Activated T-helper 17 cell treated with anti-CD3 and anti-CD28 coated beads, Interleukin-2, amount 50 U/mL, for 72 hours (primary cell): ENCODE results near the gene PRKCA. TPM values are rescaled to one million over a fixed set of nuclear protein-coding genes. Genes with fewer than 3 reads are reported as not detected.

Experiments used
- ATAC-seq: fragments of 150-1000 bp; cut with Tn5 transposase; replicated peaks from 2 replicates; pipeline ENCODE4 v1.10.0; 2021; ENCODE audit warnings: mild to moderate bottlenecking, moderate library complexity
- H3K27ac Mint-ChIP-seq: one replicate; pipeline ENCODE4 v1.8.0; 2022; ENCODE audit warnings: mixed read lengths
- H3K27me3 Mint-ChIP-seq: one replicate; pipeline ENCODE4 v1.8.0; 2022; ENCODE audit warnings: mixed read lengths
- H3K36me3 Mint-ChIP-seq: one replicate; pipeline ENCODE4 v1.8.0; 2022; ENCODE audit warnings: low read depth, mild to moderate bottlenecking, mixed read lengths
- H3K4me1 Mint-ChIP-seq: one replicate; pipeline ENCODE4 v1.8.0; 2022; ENCODE audit warnings: mixed read lengths
- H3K4me3 Mint-ChIP-seq: one replicate; pipeline ENCODE4 v1.8.0; 2022; ENCODE audit warnings: mild to moderate bottlenecking, mixed read lengths
- H3K9me3 Mint-ChIP-seq: one replicate; pipeline ENCODE4 v1.8.0; 2022; ENCODE audit warnings: mixed read lengths
- total RNA-seq, 2 donors: library from RNA; stranded (reverse); gene quantifications; one replicate each; pipeline ENCODE4 v1.2.3, GENCODE V29; 2022

The PRKCA gene
- total RNA-seq, 2 donors from 2014 or later = 58.2 to 86.0 TPM

GRCh38 chr17:66420961-66421371, 118.6 kb downstream of the PRKCA start:
- peak; percentile 81 for ATAC-seq

GRCh38 chr17:66422186-66422585, 119.8 kb downstream of the PRKCA start:
- Mint-ChIP-seq H3K9me3 (no peaks in the 10 kb centered on the region), H3K4me1 (peaks cover 49% of the 10 kb centered on the region), H3K27ac (peak overlapping the region; percentile 44)

More at GRCh38 chr17:66420961-66421371, 118.6 kb downstream of the PRKCA start:
- Mint-ChIP-seq H3K27ac (peak overlapping the region; percentile 44), H3K9me3 (no peaks in the 10 kb centered on the region), H3K4me1 (peaks cover 44% of the 10 kb centered on the region), H3K27me3 (no peaks in the 10 kb centered on the region), H3K36me3 (peaks cover 6% of the 10 kb centered on the region), H3K4me3 (peak overlapping the region; percentile 16)

GRCh38 chr17:66423056-66423955, 120.9 kb downstream of the PRKCA start:
- peak; percentile 65 for ATAC-seq
- Mint-ChIP-seq H3K9me3 (no peaks in the 10 kb centered on the region), H3K27ac (peak overlapping the region; percentile 25), H3K4me3 (peak overlapping the region; percentile 11), H3K27me3 (no peaks in the 10 kb centered on the region), H3K4me1 (peaks cover 48% of the 10 kb centered on the region), H3K36me3 (peaks cover 6% of the 10 kb centered on the region)

More at GRCh38 chr17:66422186-66422585, 119.8 kb downstream of the PRKCA start:
- H3K36me3 Mint-ChIP-seq = peaks cover 6% of the 10 kb centered on the region
- peak overlapping the region; percentile 26 for H3K4me3 Mint-ChIP-seq
- H3K27me3 Mint-ChIP-seq = no peaks in the 10 kb centered on the region
- ATAC-seq = no peak

GRCh38 chr17:66425756-66426396, 123.5 kb downstream of the PRKCA start:
- H3K4me1 Mint-ChIP-seq = peaks cover 58% of the 10 kb centered on the region

GRCh38 chr17:66426397-66427033, 124.1 kb downstream of the PRKCA start:
- ATAC-seq = peak; percentile 86
- peak overlapping the region; percentile 85 for H3K27ac Mint-ChIP-seq
- no peaks in the 10 kb centered on the region for H3K9me3 Mint-ChIP-seq
- H3K27me3 Mint-ChIP-seq = no peaks in the 10 kb centered on the region
- peak overlapping the region; percentile 60 for H3K4me3 Mint-ChIP-seq
- H3K4me1 Mint-ChIP-seq = peaks cover 56% of the 10 kb centered on the region
- H3K36me3 Mint-ChIP-seq = peaks cover 6% of the 10 kb centered on the region

More at GRCh38 chr17:66425756-66426396, 123.5 kb downstream of the PRKCA start:
- H3K27me3 Mint-ChIP-seq = no peaks in the 10 kb centered on the region
- no peak for ATAC-seq
- H3K27ac Mint-ChIP-seq = peak overlapping the region; percentile 85
- peaks cover 6% of the 10 kb centered on the region for H3K36me3 Mint-ChIP-seq
- peak overlapping the region; percentile 60 for H3K4me3 Mint-ChIP-seq
- H3K9me3 Mint-ChIP-seq = no peaks in the 10 kb centered on the region

- Mint-ChIP-seq H3K27ac (no peak overlapping the region), H3K4me3 (no peak overlapping the region), H3K4me1 (peaks cover 59% of the 10 kb centered on the region), H3K9me3 (no peaks in the 10 kb centered on the region), H3K27me3 (no peaks in the 10 kb centered on the region), H3K36me3 (peaks cover under 1% of the 10 kb centered on the region)
- ATAC-seq = no peak
Observed at GRCh38 chr17:66427134-66427533, 124.7 kb downstream of the PRKCA start.

GRCh38 chr17:66429680-66430079, 127.3 kb downstream of the PRKCA start:
- H3K9me3 Mint-ChIP-seq = no peaks in the 10 kb centered on the region
- H3K36me3 Mint-ChIP-seq = no peaks in the 10 kb centered on the region
- H3K4me1 Mint-ChIP-seq = peaks cover 56% of the 10 kb centered on the region
- ATAC-seq = no peak
- peak overlapping the region; percentile 38 for H3K27ac Mint-ChIP-seq
- H3K27me3 Mint-ChIP-seq = no peaks in the 10 kb centered on the region
- H3K4me3 Mint-ChIP-seq = no peak overlapping the region

- peaks cover 43% of the 10 kb centered on the region for H3K4me1 Mint-ChIP-seq
- no peak overlapping the region for H3K4me3 Mint-ChIP-seq
- ATAC-seq = no peak
- H3K9me3 Mint-ChIP-seq = no peaks in the 10 kb centered on the region
- no peaks in the 10 kb centered on the region for H3K27me3 Mint-ChIP-seq
- H3K27ac Mint-ChIP-seq = peak overlapping the region; percentile 46
- H3K36me3 Mint-ChIP-seq = no peaks in the 10 kb centered on the region
Observed at GRCh38 chr17:66430846-66431795, 128.7 kb downstream of the PRKCA start.

- Mint-ChIP-seq H3K4me1 (peaks cover 40% of the 10 kb centered on the region), H3K4me3 (no peak overlapping the region), H3K27ac (peak overlapping the region; percentile 46), H3K36me3 (no peaks in the 10 kb centered on the region), H3K9me3 (no peaks in the 10 kb centered on the region), H3K27me3 (no peaks in the 10 kb centered on the region)
- ATAC-seq = no peak
Observed at GRCh38 chr17:66431910-66432309, 129.5 kb downstream of the PRKCA start.

GRCh38 chr17:66432411-66432957, 130.1 kb downstream of the PRKCA start:
- no peaks in the 10 kb centered on the region for H3K36me3 Mint-ChIP-seq
- no peak overlapping the region for H3K27ac Mint-ChIP-seq
- H3K4me1 Mint-ChIP-seq = peaks cover 37% of the 10 kb centered on the region
- H3K9me3 Mint-ChIP-seq = no peaks in the 10 kb centered on the region
- H3K27me3 Mint-ChIP-seq = no peaks in the 10 kb centered on the region
- no peak for ATAC-seq
- H3K4me3 Mint-ChIP-seq = no peak overlapping the region

- Mint-ChIP-seq H3K4me1 (peaks cover 40% of the 10 kb centered on the region), H3K36me3 (no peaks in the 10 kb centered on the region), H3K27ac (no peak overlapping the region), H3K9me3 (no peaks in the 10 kb centered on the region), H3K27me3 (no peaks in the 10 kb centered on the region), H3K4me3 (no peak overlapping the region)
- no peak for ATAC-seq
Observed at GRCh38 chr17:66432996-66433551, 130.7 kb downstream of the PRKCA start.

GRCh38 chr17:66435182-66435581, 132.8 kb downstream of the PRKCA start:
- no peaks in the 10 kb centered on the region for H3K36me3 Mint-ChIP-seq
- no peak for ATAC-seq
- no peaks in the 10 kb centered on the region for H3K27me3 Mint-ChIP-seq
- no peak overlapping the region for H3K4me3 Mint-ChIP-seq
- peaks cover 34% of the 10 kb centered on the region for H3K4me1 Mint-ChIP-seq
- no peak overlapping the region for H3K27ac Mint-ChIP-seq
- no peaks in the 10 kb centered on the region for H3K9me3 Mint-ChIP-seq

- peaks cover 4% of the 10 kb centered on the region for H3K36me3 Mint-ChIP-seq
- no peak for ATAC-seq
- H3K4me3 Mint-ChIP-seq = no peak overlapping the region
- H3K4me1 Mint-ChIP-seq = peaks cover 27% of the 10 kb centered on the region
- H3K27ac Mint-ChIP-seq = no peak overlapping the region
- H3K27me3 Mint-ChIP-seq = no peaks in the 10 kb centered on the region
- H3K9me3 Mint-ChIP-seq = no peaks in the 10 kb centered on the region
Observed at GRCh38 chr17:66436631-66437030, 134.2 kb downstream of the PRKCA start.
